ENCODE data around the gene CUEDC1. TPM values are rescaled to one million over a fixed set of nuclear protein-coding genes. Genes with fewer than 3 reads are reported as not detected.

The CUEDC1 gene
- total RNA-seq, 1 donor from 2014 or later: 76.1 TPM

DNA sequence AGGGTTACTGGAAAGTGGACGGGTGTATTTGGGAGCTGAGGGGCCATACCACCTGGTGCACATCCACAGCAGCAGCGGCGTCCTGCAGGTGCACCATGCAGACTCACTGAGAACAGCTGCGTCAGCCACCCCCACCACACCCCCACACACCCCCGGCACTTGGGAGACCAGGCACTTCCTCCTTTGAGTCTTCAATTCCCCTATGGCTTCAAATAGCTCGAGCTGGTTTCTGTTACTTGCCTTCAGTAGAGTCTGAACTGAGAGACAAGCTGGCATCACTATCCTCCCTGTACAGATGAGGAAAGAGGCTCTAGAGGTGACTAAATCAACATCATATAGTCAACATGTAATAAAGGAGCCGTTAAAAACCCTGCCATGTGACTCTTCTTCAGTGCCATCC is 15.4 kb downstream of the CUEDC1 start:
- no peak overlapping the region for H3K4me3 ChIP-seq
- TF ChIP-seq, protein P1, sequence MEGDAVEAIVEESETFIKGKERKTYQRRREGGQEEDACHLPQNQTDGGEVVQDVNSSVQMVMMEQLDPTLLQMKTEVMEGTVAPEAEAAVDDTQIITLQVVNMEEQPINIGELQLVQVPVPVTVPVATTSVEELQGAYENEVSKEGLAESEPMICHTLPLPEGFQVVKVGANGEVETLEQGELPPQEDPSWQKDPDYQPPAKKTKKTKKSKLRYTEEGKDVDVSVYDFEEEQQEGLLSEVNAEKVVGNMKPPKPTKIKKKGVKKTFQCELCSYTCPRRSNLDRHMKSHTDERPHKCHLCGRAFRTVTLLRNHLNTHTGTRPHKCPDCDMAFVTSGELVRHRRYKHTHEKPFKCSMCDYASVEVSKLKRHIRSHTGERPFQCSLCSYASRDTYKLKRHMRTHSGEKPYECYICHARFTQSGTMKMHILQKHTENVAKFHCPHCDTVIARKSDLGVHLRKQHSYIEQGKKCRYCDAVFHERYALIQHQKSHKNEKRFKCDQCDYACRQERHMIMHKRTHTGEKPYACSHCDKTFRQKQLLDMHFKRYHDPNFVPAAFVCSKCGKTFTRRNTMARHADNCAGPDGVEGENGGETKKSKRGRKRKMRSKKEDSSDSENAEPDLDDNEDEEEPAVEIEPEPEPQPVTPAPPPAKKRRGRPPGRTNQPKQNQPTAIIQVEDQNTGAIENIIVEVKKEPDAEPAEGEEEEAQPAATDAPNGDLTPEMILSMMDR (IDR thresholded peaks at IDR 0.05): no peak
- peaks cover 11 to 44% of the 10 kb centered on the region in 2 donors for H3K4me1 ChIP-seq
- no peaks in the 10 kb centered on the region for H3K9me3 ChIP-seq
- intact Hi-C loops (cut with DNase I): no loop called here
- H3K27ac ChIP-seq: no peak overlapping the region
- no peak for DNase-seq (ENCODE audit: low spot score in 2 of 2)
- no peaks in the 10 kb centered on the region for H3K27me3 ChIP-seq
- no peaks in the 10 kb centered on the region for H3K36me3 ChIP-seq

DNA sequence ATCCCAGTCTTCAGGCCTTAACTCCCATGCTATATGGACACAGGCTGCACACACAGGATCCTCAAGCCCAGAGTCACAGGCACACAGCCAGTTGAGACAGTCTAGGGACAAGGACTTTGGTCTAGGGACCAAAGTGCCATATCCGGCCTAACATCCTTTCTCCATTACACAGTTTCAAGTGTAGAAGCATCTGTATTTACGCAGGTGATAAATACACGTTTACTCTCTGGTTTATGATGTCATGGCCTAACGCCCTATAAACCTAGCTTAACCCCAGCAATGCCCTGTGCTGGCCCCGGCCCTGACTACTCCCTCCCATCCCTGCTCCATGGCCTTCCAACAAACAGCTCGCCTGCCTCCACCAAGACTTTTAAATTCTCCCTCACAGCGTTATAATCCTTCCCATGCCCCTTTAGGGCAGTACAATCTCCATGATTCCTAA is 17.1 kb downstream of the CUEDC1 start:
- TF ChIP-seq, protein P1 (IDR thresholded peaks at IDR 0.05): no peak
- H3K27ac ChIP-seq: no peak overlapping the region
- intact Hi-C loops (cut with DNase I): no loop called here
- no peaks in the 10 kb centered on the region for H3K36me3 ChIP-seq
- H3K27me3 ChIP-seq: no peaks in the 10 kb centered on the region
- no peak overlapping the region for H3K4me3 ChIP-seq
- H3K4me1 ChIP-seq: peaks cover 11 to 40% of the 10 kb centered on the region in 2 donors
- no peaks in the 10 kb centered on the region for H3K9me3 ChIP-seq
- DNase-seq (ENCODE audit: low spot score in 2 of 2): no peak

DNA sequence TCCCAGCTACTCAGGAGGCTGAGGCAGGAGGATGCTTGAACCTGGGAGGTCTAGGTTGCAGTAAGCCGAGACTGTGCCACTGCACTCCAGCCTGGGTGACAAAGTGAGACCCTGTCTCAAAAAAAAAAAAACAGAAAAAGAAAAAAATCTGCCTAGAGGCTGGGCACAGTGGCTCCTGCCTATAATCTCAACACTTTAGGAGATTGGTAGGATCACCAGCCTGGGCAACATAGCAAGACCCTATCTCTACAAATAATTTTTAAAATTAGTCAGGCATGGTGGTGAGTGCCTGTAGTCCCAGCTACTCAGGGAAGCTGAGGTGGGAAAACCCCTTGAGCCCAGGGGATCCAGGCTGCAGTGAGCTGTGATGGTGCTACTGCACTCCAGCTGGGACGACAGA is 17.7 kb downstream of the CUEDC1 start:
- H3K4me1 ChIP-seq: peaks cover 11 to 38% of the 10 kb centered on the region in 2 donors

DNA sequence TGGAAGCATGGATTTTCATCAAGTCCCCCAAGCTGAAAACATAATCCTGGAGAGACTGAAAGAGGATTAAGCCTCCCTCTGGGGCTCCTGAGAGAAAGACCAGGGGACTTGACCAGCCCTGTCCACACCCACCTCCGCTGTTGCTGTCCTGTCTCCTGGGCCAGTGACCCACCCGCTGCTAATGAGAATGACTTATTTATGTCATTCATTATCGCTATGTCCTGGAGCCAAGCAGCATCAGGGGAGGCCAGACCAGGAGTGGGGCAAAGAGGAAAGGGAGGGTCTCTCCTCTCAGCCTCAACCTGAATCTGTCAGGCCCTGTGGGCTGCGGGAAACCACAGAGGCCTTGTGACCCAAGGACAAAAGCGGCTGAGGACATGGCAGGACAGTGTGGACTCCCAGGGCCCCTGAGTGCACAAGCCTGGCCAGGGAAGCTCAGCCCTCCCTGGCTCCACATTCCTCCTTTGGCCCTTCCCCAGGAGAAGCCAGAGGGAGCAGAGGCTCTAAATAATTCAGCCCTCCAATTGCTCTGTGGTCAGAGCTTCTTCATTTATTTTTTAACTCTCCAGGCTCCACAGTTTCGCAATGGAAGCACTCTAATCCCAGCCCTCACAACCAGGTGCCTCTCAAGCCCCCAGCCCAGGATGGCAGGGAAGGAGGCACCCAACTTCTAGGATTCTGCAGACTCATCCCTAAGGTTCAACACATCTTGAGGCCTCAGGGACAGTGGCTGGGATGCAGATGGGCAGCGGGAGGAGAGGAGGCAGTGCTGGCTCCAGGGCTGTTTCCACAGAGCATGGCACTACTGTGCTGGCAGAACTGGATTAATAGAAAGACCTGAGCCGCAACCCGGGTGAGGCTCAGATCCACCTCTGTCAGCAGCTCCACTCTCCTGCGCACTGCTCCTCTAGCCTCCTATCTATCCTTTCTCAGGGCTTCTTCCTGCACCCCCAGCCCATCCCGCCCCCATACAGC is 19.1 kb downstream of the CUEDC1 start:
- H3K27ac ChIP-seq: peak overlapping the region; percentile 69 to 76
- intact Hi-C loops (cut with DNase I): no loop called here
- peak in 1 of 2 donors; percentile 67 for DNase-seq (ENCODE audit: low spot score in 2 of 2)
- peak overlapping the region in 1 of 2 donors; percentile 21 for H3K4me3 ChIP-seq
- no peaks in the 10 kb centered on the region for H3K9me3 ChIP-seq
- peaks cover 11 to 25% of the 10 kb centered on the region in 2 donors for H3K4me1 ChIP-seq
- TF ChIP-seq, protein P1 (IDR thresholded peaks at IDR 0.05): no peak
- no peaks in the 10 kb centered on the region for H3K27me3 ChIP-seq
- no peaks in the 10 kb centered on the region for H3K36me3 ChIP-seq

More for the DNA sequence above, 17.7 kb downstream of the CUEDC1 start:
- Histone ChIP-seq H3K36me3 (no peaks in the 10 kb centered on the region), H3K4me3 (no peak overlapping the region), H3K27ac (peak overlapping the region in 1 of 2 donors; percentile 6), H3K9me3 (no peaks in the 10 kb centered on the region), H3K27me3 (no peaks in the 10 kb centered on the region)
- TF ChIP-seq, protein P1 (IDR thresholded peaks at IDR 0.05): no peak
- no peak for DNase-seq (ENCODE audit: low spot score in 2 of 2)
- intact Hi-C loops (cut with DNase I): no loop called here

DNA sequence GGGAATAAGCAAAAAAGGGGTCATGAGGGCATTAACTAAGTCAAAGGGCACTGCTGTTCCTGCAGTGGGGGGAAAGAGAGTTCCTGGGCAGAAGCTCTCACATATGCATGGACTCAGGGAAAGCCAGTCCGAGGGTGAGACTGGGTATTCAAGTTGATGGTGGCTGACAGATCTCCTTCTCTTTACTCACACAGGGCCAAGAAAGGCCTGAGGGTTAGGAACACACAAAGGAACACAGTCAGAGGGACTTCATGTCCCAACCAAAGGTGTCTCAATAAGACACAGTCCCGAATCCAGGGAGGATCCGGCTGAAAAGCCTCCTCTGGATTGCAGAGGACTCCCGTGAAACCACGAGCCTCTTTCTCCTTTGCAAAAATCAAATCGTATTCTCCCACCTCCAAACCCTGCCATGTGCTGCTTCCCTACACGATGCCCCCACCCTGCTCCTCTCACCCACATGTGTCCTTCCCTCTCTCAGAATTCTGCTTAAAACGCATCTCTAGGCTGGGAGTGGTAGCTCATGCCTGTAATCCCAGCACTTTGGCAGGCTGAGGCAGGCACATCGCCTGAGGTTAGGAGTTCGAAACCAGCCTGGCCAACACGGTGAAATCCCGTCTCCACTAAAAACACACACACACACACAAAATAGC is 23.6 kb downstream of the CUEDC1 start:
- TF ChIP-seq, protein P1 (IDR thresholded peaks at IDR 0.05): no peak
- Histone ChIP-seq H3K9me3 (no peaks in the 10 kb centered on the region), H3K36me3 (no peaks in the 10 kb centered on the region), H3K27me3 (no peaks in the 10 kb centered on the region), H3K4me3 (no peak overlapping the region), H3K27ac (peak overlapping the region in 1 of 2 donors; percentile 26), H3K4me1 (peaks cover 11 to 30% of the 10 kb centered on the region in 2 donors)
- intact Hi-C loops (cut with DNase I): no loop called here
- no peak for DNase-seq (ENCODE audit: low spot score in 2 of 2)
